HG03060 (cell line): ENCODE results near the gene PCDHGB1.
"Not testable (repeated sequence)": the region's sequence is repeated elsewhere in the genome, so short reads cannot be mapped to it uniquely, and the experiment has no call there.

Experiments
- ATAC-seq: cut with Tn5 transposase; IDR thresholded peaks from one replicate; pipeline ENCODE4 v1.9.1; 2021; ENCODE audit warnings: low read depth, moderate number of reproducible peaks; ENCODE audit not compliant: unreplicated experiment

PCDHGB1 gene

DNA sequence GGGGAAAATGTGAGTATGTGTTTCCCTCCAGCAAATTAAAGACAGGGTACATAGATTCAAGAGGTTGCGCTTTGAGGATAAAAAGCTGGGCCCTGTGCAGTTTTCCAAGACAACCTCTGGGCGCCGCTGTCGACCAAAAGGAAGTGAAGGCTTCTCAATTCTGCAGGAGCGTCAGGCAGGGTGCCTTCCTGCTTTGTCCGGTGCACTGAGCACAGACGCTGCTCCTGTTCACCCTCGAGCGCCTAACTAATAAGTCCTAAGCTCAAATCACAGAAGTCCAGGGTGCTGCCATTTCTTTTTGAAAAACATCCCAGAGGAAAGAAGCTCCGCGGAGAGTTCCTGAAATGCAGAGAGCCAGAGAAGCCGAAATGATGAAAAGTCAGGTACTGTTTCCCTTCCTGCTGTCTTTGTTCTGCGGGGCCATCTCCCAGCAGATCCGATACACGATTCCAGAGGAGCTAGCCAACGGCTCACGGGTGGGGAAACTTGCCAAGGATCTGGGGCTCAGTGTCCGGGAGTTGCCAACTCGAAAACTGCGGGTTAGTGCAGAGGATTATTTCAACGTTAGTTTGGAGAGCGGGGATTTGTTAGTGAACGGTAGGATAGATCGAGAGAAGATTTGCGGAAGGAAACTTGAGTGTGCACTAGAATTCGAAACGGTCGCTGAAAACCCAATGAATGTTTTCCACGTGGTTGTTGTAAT lies at the start of gene PCDHGB1:
Gene PCDHGB1 (plus strand): TSS at position 183 of the 703 bp plus-strand sequence. CDS start 162 bp downstream, at position 345.
- ATAC-seq = no peak

GRCh38 chr5:141303756-141304155 lies 46.1 kb upstream of the PCDHGB1 start, which contains the start of gene SLC25A2:
SLC25A2 (minus strand) TSS chr5:141304049; CDS start chr5:141303865, 184 bp downstream.
- no peak for ATAC-seq

DNA sequence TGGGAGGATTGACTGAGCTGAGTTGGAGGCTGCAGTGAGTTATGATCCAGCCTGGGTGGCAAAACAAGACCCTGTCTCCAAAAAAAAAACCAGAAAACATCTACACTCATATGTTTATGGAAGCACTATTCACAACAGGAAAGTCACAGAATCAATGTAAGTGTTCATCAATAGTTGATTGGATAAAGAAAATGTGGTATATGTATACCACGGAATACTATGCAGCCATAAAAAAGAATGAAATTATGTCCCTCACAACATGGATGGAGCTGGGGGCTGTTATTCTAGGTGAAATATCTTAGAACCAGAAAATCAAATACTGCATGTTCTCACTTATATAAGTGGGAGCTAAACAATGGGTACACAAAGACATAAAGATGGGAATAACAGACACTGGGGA lies 43.3 kb upstream of the PCDHGB1 start:
- ATAC-seq = no peak

- no peak for ATAC-seq
These were observed 36.2 kb upstream of the PCDHGB1 start for GRCh38 chr5:141313711-141314110.

GRCh38 chr5:141316963-141317362 lies 32.9 kb upstream of the PCDHGB1 start:
- ATAC-seq = not testable (repeated sequence)

GRCh38 chr5:141319202-141319601 lies 30.7 kb upstream of the PCDHGB1 start:
- ATAC-seq = no peak

DNA sequence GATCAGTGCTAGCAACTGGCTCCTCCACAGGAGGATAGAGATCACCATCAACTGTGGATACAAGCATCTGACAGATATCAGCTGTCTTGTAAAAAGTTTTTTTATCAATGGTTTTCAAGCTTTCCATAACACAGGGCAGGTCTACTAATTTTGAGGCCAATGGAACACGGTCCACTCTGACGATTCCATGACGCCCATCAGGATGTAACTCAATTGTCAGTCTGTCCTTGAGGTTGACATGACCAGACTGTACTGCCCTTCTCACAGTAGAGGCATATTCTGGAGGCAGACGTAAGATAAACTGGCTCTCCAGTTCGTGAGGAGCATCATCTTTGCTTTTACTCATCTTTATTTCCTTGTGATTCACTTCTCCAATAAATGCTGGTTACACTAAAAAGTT lies 30.2 kb upstream of the PCDHGB1 start:
- no peak for ATAC-seq

DNA sequence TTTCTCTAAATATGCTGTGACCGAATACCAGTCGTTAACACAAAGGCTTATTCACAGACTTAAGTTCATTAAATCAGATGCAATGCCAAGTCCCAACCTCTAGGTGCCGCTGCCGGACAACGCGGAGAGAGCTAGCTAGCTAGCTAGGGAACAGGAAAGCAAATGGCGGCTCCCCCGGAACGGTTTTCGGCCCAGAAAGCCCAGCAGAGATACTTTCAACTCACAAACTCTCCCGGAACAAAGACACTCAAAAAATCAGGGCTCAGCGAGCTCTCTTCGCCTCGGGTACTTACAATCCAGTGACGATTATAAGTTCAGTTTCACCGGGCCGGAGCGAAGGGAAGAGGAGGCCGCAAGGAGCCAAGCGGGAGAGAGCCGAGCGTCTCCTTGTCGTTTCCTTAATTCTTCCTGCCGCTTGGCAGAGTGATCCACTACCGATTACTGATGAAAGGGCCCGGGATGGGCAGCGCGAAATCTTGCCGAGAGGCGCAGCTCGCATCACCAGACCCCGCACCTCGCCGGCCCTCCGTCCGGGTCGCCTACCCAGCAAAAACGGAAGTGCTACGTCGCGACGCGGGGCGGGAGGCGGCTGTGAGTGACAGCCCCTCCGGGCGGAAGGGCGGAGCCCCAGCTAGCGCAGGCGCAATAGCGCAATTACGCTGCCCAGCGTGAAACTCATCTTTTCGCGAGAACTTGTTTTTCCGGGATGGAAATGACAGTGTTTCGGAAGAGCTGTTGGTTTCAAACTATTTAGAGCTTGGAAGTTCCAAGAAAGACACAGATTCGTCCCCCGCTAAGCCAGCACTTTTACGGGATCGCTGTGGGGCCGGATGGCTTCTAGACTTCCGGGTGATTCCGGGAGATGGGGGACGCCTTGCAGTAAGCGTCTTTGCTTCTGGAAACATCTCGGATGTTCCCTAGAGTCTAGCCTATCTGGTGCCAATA lies 29.4 kb upstream of the PCDHGB1 start, which contains the start of gene TAF7:
Gene TAF7 (minus strand): TSS at position 560 of the 945 bp plus-strand sequence. CDS start 740 bp downstream, outside the sequence.
- peak; percentile 86 for ATAC-seq

- no peak for ATAC-seq
These were observed 27.6 kb upstream of the PCDHGB1 start for GRCh38 chr5:141322261-141322660.

- ATAC-seq = peak; percentile 59
These were observed 23.6 kb upstream of the PCDHGB1 start for GRCh38 chr5:141326088-141326854.

DNA sequence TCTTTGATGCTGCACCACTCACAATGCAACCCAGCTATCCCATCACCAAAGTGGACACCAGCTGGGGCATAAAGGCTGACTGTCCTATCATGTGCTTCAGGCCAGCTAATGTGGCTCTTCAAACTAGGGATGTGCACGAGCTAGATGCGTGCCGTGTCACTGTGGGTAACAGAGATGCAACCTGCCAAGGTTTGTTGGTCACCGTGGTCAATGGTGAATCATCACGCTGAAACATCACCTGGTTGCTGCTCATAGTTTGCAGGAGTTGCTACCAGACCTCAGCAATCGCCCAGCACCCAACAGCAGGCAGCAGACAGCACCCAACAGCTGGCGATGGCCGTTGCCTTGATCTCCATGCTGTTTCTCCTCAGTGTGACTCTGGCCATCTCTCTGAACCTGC lies 21.7 kb upstream of the PCDHGB1 start:
- ATAC-seq = no peak

DNA sequence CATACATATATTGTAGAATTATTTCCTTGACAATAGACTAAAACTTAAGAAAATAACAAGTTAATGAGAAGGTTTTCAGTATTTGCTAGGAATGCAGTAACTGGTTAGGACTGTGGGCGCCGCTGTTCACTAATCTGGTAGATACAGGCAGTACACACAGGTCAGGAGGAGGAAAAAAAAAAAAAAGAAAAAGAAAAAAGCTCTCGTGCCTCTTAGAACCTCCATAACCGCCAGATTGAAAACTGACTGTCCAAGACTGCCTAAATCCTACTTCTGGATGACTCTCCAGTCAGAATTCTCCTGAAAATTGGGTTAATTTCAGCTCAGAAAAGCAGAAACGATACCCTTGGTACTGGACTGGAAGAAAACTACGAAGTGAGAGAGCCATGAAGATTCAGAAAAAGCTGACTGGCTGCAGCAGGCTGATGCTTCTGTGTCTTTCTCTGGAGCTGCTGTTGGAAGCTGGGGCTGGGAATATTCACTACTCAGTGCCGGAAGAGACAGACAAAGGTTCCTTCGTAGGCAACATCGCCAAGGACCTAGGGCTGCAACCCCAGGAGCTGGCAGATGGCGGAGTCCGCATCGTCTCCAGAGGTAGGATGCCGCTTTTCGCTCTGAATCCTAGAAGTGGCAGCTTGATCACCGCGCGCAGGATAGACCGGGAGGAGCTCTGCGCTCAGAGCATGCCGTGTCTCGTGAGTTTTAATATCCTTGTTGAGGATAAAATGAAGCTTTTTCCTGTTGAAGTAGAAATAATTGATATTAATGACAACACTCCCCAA lies 19.4 kb upstream of the PCDHGB1 start, which contains the start of gene PCDHGA1:
Gene PCDHGA1 (plus strand): TSS at position 216 of the 782 bp plus-strand sequence.
- ATAC-seq = no peak

DNA sequence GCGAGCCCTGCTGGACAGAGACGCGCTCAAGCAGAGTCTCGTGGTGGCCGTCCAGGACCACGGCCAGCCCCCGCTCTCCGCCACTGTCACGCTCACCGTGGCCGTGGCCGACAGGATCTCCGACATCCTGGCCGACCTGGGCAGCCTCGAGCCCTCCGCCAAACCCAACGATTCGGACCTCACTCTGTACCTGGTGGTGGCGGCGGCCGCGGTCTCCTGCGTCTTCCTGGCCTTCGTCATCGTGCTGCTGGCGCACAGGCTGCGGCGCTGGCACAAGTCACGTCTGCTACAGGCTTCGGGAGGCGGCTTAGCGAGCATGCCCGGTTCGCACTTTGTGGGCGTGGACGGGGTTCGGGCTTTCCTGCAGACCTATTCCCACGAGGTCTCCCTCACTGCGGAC lies 17.3 kb upstream of the PCDHGB1 start:
- not testable (repeated sequence) for ATAC-seq

DNA sequence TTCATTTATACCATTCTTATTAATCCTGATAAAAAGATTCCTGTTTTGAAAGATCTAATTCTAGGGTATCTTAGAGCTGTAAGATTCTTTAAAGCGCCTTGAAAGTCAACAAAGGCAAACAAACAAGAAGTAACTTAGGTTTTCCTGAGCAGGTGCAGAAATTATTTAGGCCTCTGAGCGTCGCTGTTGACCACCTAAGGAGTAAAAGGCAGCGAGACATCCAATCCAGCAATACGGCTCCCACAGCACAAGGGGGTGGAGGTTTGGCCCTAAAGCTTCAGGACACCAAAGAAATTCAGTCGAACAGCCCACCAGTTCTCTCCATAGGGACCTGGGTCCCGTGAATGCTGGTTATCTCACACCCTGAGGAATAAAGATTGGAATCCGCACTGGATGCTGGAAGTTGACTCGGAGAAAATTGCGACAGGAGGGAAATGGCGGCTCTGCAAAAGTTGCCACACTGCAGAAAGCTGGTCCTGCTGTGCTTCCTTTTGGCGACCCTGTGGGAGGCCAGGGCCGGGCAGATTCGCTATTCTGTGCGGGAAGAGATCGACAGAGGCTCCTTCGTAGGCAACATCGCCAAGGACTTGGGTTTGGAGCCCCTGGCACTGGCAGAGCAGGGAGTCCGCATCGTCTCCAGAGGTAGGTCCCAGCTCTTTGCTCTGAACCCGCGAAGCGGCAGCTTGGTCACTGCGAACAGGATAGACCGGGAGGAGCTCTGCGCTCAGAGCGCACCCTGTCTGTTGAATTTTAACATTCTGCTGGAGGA lies 11.2 kb upstream of the PCDHGB1 start, which contains the start of gene PCDHGA2:
Gene PCDHGA2 (plus strand): TSS at position 223 of the 769 bp plus-strand sequence.
- no peak for ATAC-seq

GRCh38 chr5:141340781-141341354 lies 9.0 kb upstream of the PCDHGB1 start:
- ATAC-seq = not testable (repeated sequence)

DNA sequence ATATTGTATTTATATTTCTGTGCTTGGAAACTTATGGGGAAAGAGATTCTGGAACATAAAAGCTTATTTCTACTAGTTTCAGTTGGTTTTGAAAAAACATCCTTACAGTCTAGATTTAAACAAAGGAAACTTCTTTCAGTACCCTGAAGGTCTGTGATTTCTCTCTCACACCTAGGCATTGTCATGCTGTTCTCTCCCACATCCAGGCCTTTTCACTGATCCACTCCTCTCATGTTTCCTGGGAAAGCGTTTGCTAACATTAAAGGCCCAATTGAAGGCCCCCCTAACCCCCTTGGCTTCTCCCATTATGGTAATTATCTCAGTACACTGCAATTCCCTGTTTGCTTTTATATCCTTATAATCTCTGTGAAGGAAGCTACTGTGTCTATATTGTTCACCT lies 7.1 kb upstream of the PCDHGB1 start:
- ATAC-seq = no peak

DNA sequence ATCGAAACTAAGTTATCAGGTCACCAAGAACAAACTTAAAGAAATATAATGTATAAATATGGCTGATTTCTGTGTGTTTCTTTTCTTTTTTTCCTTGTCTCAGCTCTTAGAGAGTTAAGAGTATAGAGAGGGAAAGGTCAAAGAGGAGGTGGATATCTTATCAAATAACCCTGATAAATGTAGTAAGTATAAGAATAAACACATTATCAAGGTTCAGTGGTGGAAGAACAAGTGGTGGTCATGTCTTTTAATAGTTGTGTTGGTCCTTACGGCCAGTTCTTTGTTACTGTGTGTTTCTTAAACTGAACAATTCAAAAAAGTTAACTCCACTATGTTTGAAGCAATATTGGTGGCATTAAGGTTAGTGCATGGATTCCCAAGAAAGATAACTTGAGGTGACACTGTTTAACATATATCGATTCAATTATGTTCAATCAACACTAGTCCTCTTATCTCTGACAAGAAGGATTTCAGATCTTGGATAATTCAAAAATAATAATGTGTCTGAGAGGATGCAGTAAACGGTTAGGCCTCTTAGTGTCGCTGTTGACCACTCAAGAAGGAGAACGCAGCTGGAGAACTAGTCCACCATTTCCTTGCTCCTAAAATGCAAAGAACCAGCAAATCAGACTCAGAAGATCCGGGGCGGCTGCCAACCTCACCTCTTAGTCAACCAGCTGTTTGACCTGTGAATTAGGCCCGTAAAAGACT lies 6.5 kb upstream of the PCDHGB1 start, which contains the start of gene PCDHGA3:
Gene PCDHGA3 (plus strand): TSS at position 588 of the 711 bp plus-strand sequence. CDS start 205 bp downstream, outside the sequence.
- no peak for ATAC-seq
